Breast epithelium (tissue), 3 donors: Measurements from ENCODE around the gene KIF26B.

Experiments used
- CTCF ChIP-seq, 3 donors: fragments of 450-650 bp; IDR thresholded peaks; one replicate each; pipeline ENCODE4 v1.5.1; 2016 to 2017; ENCODE audit warnings: antibody characterized with exemption in 3 of 3, mild to moderate bottlenecking in 3 of 3, moderate library complexity in 3 of 3
- POLR2A ChIP-seq: fragments of 450-650 bp; IDR thresholded peaks from one replicate; pipeline ENCODE4 v1.6.1; 2016; ENCODE audit warnings: antibody characterized with exemption, mild to moderate bottlenecking, moderate library complexity
- POLR2AphosphoS5 ChIP-seq, 3 donors: sonication (generic); formaldehyde crosslinking; IDR thresholded peaks; one replicate each; pipeline ENCODE4 v1.6.1; 2017; ENCODE audit warnings: antibody characterized with exemption in 3 of 3

DNA sequence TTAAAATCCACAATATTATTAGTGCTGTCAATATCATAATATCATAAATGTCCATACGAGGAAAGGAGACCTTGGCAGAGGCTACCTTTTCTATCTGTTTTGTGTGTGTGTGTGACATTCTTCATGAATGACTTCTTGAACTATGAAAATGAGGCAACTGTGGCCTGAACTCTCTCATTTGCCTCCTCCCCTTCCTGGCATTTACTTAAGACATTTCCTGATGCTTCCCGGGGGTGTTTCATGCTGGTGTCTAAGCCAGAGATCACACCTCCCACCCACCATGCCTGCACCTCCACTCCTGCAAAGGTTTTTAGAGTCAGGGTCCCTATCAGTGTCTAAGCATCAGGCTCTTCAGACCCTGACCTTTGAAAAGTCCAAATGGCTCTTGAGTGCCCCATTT is 420.9 kb downstream of the KIF26B start:
- no peak for TF ChIP-seq POLR2AphosphoS5 (IDR thresholded peaks at IDR 0.05)
- no peak for TF ChIP-seq CTCF (IDR thresholded peaks at IDR 0.05)
- no peak for TF ChIP-seq POLR2A
